ENCODE data around the gene IFIT1B.

The IFIT1B gene

GRCh38 chr10:89414146-89414878, 36.5 kb downstream of the IFIT1B start, which contains the start of gene IFIT5:
Gene IFIT5, plus strand, starts transcription at chr10:89414568. Its CDS starts 231 bp downstream, at chr10:89414799.
- DNase-seq: peak; percentile 61

- DNase-seq: peak; percentile 25
These were observed 37.3 kb downstream of the IFIT1B start for GRCh38 chr10:89414879-89415821.

GRCh38 chr10:89416465-89416864, 38.6 kb downstream of the IFIT1B start:
- DNase-seq: no peak

GRCh38 chr10:89419548-89419947, 41.7 kb downstream of the IFIT1B start:
- DNase-seq: no peak

GRCh38 chr10:89421018-89421476, 43.2 kb downstream of the IFIT1B start:
- no peak for DNase-seq

- no peak for DNase-seq
These were observed 47.1 kb downstream of the IFIT1B start for GRCh38 chr10:89425000-89425399.

- no peak for DNase-seq
These were observed 48.5 kb downstream of the IFIT1B start for GRCh38 chr10:89426230-89426868.

- no peak for DNase-seq
These were observed 49.8 kb downstream of the IFIT1B start for GRCh38 chr10:89427629-89428028.

GRCh38 chr10:89428877-89429276, 51.0 kb downstream of the IFIT1B start:
- DNase-seq: no peak

- DNase-seq: no peak
These were observed 54.1 kb downstream of the IFIT1B start for GRCh38 chr10:89431977-89432376.

Measured in stimulated activated CD4-positive, alpha-beta T cell treated with anti-CD3 and anti-CD28 coated beads, Interleukin-1b, Interleukin-23, amount 100 ng/mL, for 48 hours (primary cell).